LNCaP clone FGC (cell line): ENCODE data around the gene CCDC172.
"Not testable (repeated sequence)": the region's sequence is repeated elsewhere in the genome, so short reads cannot be mapped to it uniquely, and the experiment has no call there.

Experiments used
- DNase-seq: peaks from one replicate; pipeline ENCODE4 v3.0.0-alpha.2; 2011; ENCODE audit warnings: low read depth
- H3K4me3 ChIP-seq: 2 replicates; pipeline ENCODE4 v1.5.1; 2011; ENCODE audit warnings: mild to moderate bottlenecking, low read depth, low read length, control low read depth
- TF ChIP-seq, protein P1 (sequence below): IDR thresholded peaks from 2 replicates; pipeline ENCODE4 v1.5.1; 2012; ENCODE audit warnings: mild to moderate bottlenecking; ENCODE audit not compliant: control insufficient read depth, insufficient read depth; ENCODE audit errors: extremely low read depth

The CCDC172 gene

DNA sequence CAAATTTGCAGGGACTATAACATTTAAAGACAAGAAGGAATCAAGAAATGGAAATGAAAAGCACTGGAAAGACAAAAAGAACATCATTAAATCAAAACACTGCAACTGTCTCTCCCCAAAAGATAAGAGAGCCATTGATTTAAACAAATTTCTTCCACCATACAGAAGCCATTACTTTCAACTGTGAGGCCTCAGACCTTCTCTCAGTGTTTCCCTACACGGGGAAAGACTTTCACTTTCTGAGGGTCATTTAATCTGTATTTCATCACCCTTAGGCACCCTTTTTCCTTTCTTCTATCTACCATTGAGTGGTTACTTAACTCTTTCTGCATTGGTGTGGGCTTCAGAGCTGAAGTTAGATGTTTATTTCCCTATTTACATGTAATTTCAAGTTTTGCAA lies 47.5 kb downstream of the CCDC172 start:
- no peak for DNase-seq
- no peak overlapping the region for H3K4me3 ChIP-seq
- TF ChIP-seq, protein P1, sequence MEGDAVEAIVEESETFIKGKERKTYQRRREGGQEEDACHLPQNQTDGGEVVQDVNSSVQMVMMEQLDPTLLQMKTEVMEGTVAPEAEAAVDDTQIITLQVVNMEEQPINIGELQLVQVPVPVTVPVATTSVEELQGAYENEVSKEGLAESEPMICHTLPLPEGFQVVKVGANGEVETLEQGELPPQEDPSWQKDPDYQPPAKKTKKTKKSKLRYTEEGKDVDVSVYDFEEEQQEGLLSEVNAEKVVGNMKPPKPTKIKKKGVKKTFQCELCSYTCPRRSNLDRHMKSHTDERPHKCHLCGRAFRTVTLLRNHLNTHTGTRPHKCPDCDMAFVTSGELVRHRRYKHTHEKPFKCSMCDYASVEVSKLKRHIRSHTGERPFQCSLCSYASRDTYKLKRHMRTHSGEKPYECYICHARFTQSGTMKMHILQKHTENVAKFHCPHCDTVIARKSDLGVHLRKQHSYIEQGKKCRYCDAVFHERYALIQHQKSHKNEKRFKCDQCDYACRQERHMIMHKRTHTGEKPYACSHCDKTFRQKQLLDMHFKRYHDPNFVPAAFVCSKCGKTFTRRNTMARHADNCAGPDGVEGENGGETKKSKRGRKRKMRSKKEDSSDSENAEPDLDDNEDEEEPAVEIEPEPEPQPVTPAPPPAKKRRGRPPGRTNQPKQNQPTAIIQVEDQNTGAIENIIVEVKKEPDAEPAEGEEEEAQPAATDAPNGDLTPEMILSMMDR: no peak

DNA sequence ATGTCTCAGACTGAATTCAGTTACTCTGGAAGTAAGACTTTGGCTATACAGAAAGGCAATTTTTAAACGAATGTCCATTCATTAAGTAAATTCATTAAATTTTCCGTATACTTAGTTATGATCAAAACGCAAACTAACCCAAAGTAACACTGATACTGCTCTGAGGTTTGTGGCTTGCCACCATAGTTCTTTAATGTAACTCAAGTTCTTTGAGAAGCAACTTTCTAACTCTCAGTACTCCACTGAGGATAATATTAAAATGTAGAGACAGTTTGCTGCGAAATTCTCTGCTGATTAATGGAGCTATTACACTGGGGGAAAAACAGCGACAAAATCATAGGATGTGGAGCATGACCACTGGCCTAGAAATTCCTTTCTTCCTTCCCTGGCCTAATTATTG lies 58.0 kb downstream of the CCDC172 start:
- no peak overlapping the region for H3K4me3 ChIP-seq
- TF ChIP-seq, protein P1: no peak

DNA sequence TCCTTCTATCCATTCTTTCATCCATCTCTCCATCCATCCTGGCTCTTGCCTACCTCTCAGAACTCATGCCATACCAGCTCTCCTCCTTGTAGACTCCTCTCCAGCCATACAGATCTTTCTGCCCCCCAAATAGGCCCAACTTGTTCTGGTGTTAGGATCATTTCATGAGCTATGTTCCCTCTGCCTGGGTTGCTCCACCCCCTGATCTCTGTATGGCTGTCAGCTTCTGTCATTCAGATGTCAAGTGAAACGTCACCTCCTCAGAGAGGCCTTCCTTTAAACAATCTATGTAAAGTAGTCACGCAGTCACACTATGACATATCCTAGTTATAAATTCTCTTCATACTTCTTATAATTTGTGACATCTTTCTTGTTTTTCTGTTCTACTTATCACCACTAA lies 61.1 kb downstream of the CCDC172 start:
- TF ChIP-seq, protein P1: no peak
- no peak for DNase-seq

More for the DNA sequence above, 58.0 kb downstream of the CCDC172 start:
- DNase-seq: no peak

DNA sequence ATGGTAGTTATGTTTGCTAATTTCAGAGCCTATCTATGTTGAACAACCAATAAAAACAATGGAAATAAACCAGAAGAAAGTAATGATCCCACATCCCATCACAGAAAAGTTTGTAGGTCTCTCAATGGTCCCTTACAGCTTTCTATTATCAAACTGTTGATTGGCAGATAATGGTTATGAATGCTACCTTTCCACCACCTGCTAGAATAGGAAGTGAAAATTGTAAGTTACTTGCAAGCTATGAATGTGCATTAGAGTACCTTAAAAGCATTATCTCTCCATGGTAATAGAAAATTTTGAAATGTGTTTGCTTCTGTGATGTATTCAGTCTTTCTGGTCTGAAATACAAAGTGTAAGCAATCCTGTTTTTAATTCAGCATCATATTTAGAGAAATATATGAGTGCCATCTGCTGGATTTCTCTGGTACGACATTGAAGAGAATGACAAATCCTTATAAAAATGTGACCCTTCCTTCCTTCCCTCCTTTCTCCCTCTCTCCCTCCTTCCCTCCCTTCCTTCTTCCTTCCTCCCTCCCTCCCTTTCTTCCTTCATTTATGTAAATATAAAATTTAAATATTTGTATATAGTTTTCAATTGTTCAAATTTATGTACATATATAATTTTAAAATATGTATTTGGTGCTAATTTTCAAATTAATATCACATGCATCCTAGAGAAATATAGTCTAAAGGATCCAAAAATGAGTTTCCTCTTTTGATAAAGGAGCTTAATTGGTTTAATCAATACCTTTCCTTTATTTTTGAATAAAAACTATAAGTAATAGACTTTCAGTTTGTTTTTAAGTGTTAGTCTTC lies 62.0 kb downstream of the CCDC172 start:
- TF ChIP-seq, protein P1: peak; percentile 60
- no peak overlapping the region for H3K4me3 ChIP-seq
- DNase-seq: no peak

More for the DNA sequence above, 61.1 kb downstream of the CCDC172 start:
- no peak overlapping the region for H3K4me3 ChIP-seq

DNA sequence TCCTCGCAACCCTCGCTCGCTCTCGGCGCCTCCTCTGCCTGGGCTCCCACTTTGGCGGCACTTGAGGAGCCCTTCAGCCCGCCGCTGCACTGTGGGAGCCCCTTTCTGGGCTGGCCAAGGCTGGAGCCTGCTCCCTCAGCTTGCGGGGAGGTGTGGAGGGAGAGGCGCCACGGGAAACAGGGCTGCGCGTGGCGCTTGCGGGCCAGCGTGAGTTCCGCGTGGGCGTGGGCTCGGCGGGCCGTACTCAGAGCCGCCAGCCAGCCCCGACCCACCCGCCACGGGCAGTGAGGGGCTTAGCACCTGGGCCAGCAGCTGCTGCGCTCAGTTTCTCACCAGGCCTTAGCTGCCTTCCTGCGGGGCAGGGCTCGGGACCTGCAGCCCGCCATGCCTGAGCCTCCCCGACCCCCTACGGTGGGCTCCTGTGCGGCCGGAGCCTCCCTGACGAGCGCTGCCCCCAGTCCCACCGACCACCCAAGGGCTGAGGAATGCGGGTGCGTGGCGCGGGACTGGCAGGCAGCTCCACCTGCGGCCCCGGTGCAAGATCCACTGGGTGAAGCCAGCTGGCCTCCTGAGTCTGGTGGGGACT lies 69.1 kb downstream of the CCDC172 start:
- not testable (repeated sequence) for DNase-seq, H3K4me3 ChIP-seq

DNA sequence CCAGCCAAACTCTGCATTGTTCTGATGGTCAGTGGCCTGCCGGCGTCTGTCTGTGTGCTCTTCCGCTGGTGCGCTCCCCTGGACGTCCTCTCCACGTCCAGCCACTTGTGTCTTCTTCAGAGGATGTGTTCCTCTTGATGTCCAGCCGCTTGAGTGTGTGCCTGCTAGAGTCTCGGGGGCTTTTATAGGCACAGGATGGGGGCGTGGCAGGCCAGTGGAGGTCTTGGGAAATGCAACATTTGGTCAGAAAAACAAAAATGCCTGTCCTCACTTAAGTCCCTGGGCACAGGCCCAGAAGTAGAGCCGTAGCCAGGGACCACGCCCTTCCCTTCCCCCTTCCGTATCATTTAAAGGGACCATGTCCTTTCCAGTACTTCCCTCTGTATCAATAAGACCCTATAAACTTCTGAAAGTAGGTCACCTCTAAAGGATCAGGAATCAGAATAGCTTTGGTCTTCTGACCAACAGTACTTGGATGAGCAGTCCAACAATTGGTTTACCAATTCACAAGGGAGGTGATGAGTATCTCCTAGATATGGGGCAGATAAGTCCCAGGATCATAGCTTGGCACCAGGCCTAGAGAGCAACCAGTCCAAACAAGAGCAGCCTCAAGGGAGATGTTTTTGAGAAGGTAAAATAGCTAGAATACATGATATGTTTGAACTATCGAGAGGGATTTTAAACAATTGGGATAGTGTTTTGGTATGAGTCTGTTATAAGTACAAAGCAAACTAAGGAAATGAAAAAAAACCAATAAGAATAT lies 71.2 kb downstream of the CCDC172 start:
- DNase-seq: no peak
- TF ChIP-seq, protein P1: no peak

DNA sequence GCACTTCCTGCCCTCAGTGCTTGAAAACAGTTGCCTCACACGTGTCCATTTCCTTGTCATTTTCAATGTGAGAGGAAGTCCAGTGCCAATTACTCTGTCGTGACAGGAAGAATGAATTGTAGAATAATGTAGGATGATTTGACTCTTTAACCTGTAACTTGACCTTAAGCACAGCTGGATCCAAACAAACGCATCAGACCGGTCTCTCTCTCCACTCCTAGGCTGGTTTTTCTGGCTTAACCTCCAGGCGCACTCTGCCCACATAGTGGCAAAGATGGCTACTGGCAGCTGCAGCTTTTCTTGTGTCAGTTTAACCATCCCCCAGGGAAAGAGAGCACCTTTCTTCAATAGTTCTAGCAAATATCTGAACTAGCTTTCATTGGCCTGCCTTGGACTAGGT lies 74.0 kb downstream of the CCDC172 start:
- TF ChIP-seq, protein P1: no peak
- DNase-seq: peak; percentile 40
- H3K4me3 ChIP-seq: no peak overlapping the region

More for the DNA sequence above, 71.2 kb downstream of the CCDC172 start:
- H3K4me3 ChIP-seq: no peak overlapping the region
